K562 (cell line): Measurements from ENCODE around the gene NRG2. TPM values are rescaled to one million over a fixed set of nuclear protein-coding genes. Genes with fewer than 3 reads are reported as not detected.

Experiments
- ATAC-seq: fragments of 200-7000 bp; cut with Tn5 transposase; 3 replicates; pipeline ENCODE4 v1.9.1; 2020; ENCODE audit warnings: moderate library complexity
- BruUV-seq: library from RNA; stranded (reverse); fragments of 400-500 nt; replicated peaks from 2 replicates; lab custom pipeline; 2021; lab: Mats Ljungman, UMichigan
- CTCF ChIA-PET: fragments of 300-600 bp; formaldehyde crosslinking; extraction: SDS; loops from one replicate; lab custom pipeline; 2021; ENCODE audit warnings: low intra/inter-chr PET ratio; lab: Yijun Ruan, JAX
- POLR2A ChIA-PET: fragments of 300-600, 350-650 bp; sonication (Branson Sonifier 250); formaldehyde crosslinking; extraction: SDS; loops from one replicate; lab custom pipeline; 2021; ENCODE audit warnings: antibody characterized with exemption, inconsistent platforms; lab: Yijun Ruan, JAX
- DNase-seq, 4 experiments: peaks; one replicate each; pipeline versions ENCODE4 v3.0.0 to v3.0.0-alpha.2; 2011 to 2018; ENCODE audit warnings: low spot score in 3 of 4, mixed read lengths in 3 of 4; ENCODE audit errors: extremely low read depth in 1 of 4
- FAIRE-seq: peaks from 2 replicates; lab custom pipeline; 2011; peaks lifted over from hg19 to GRCh38; lab: Jason Lieb, UNC
- H2AFZ ChIP-seq: 2 replicates; pipeline ENCODE4 v1.6.0; 2011; ENCODE audit warnings: low read depth, low read length, control low read depth, inconsistent platforms
- H3K27ac ChIP-seq: fragments of 200-600 bp; 3 replicates; pipeline ENCODE4 v1.8.0; 2011; ENCODE audit warnings: low read depth, mild to moderate bottlenecking, control low read depth, inconsistent platforms, low read length, moderate library complexity, mixed read lengths; ENCODE audit errors: extremely low read depth
- H3K27me3 ChIP-seq, 2 experiments: fragments of 300-600 bp in 1 of 2; 2 replicates in 1 of 2; 3 replicates in 1 of 2; pipeline versions ENCODE4 v1.6.0 to v1.8.0; 2011; ENCODE audit warnings: inconsistent platforms in 2 of 2, low read length in 2 of 2, mild to moderate bottlenecking in 1 of 2, mixed read lengths in 1 of 2, moderate library complexity in 1 of 2; ENCODE audit not compliant: control insufficient read depth in 2 of 2, insufficient read depth in 2 of 2
- H3K36me3 ChIP-seq: fragments of 300-600 bp; 3 replicates; pipeline ENCODE4 v1.8.0; 2011; ENCODE audit warnings: mild to moderate bottlenecking, low read length, inconsistent platforms; ENCODE audit not compliant: control insufficient read depth, insufficient read depth
- H3K4me1 ChIP-seq, 2 experiments: fragments of 200-600 bp in 1 of 2; replicated peaks in 1 of 2; 2 replicates in 1 of 2; 3 replicates in 1 of 2; pipeline versions ENCODE4 v1.5.1 to v1.8.0; 2011; ENCODE audit warnings: inconsistent platforms in 2 of 2, low read length in 2 of 2, mild to moderate bottlenecking in 1 of 2, mixed read lengths in 1 of 2, moderate library complexity in 1 of 2; ENCODE audit not compliant: control insufficient read depth in 2 of 2, insufficient read depth in 2 of 2
- H3K4me2 ChIP-seq: 2 replicates; pipeline ENCODE4 v1.6.1; 2011; ENCODE audit warnings: low read length, control low read depth, inconsistent platforms, mixed read lengths; ENCODE audit not compliant: insufficient read depth
- H3K4me3 ChIP-seq: fragments of 200-600 bp; sonication (generic), shearing (Covaris generic); 2 replicates; pipeline ENCODE4 v1.5.1; 2016; ENCODE audit warnings: control low read depth, inconsistent platforms
- H3K79me2 ChIP-seq: fragments of 200-600 bp; 3 replicates; pipeline ENCODE4 v1.8.0; 2011; ENCODE audit warnings: low read length, inconsistent platforms; ENCODE audit not compliant: control insufficient read depth, insufficient read depth
- H3K9ac ChIP-seq, 2 experiments: 2 replicates each; pipeline versions ENCODE4 v1.6.0 to v1.6.1; 2011; ENCODE audit warnings: low read depth in 2 of 2, low read length in 2 of 2, control low read depth in 1 of 2, inconsistent platforms in 1 of 2, mild to moderate bottlenecking in 1 of 2, mixed read lengths in 1 of 2; ENCODE audit not compliant: insufficient read depth in 1 of 2
- H3K9me1 ChIP-seq: one replicate; pipeline ENCODE4 v1.6.0; 2011; ENCODE audit warnings: inconsistent platforms, mild to moderate bottlenecking, low read length, moderate library complexity; ENCODE audit not compliant: control insufficient read depth, insufficient read depth
- H3K9me3 ChIP-seq: replicated peaks from 2 replicates; pipeline ENCODE4 v1.5.1; 2011; ENCODE audit warnings: low read depth, low read length, inconsistent platforms; ENCODE audit not compliant: control insufficient read depth, insufficient read depth
- H4K20me1 ChIP-seq: replicated peaks from 2 replicates; pipeline ENCODE4 v1.6.1; 2011; ENCODE audit warnings: low read length, inconsistent platforms, mixed read lengths; ENCODE audit not compliant: control insufficient read depth, insufficient read depth
- BRF1 ChIP-seq: IDR thresholded peaks from 3 replicates; pipeline ENCODE4 v1.6.1; 2011; ENCODE audit warnings: borderline replicate concordance, mild to moderate bottlenecking; ENCODE audit not compliant: insufficient read length; ENCODE audit errors: extremely low read depth
- NFIC ChIP-seq: fragments of 450-650 bp; IDR thresholded peaks from 2 replicates; pipeline ENCODE4 v1.6.1; 2017; ENCODE audit warnings: mild to moderate bottlenecking, inconsistent platforms
- ZNF449 ChIP-seq: fragments of 250-450 bp; sonication (Bioruptor Pico); IDR thresholded peaks from 2 replicates; pipeline ENCODE4 v1.8.0; 2022; ENCODE audit warnings: moderate library complexity, mild to moderate bottlenecking, inconsistent platforms
- WGBS: fragments of 100-300 bp; shearing (Covaris generic); methylation state at CpG from one replicate; pipeline ENCODE4 v1.1.6; 2016; ENCODE audit warnings: low coverage, mixed read lengths; ENCODE audit not compliant: insufficient coverage; ENCODE audit errors: missing lambda C conversion rate; 5-methylcytosine and 5-hydroxymethylcytosine counted together
- in situ Hi-C: fragments of 300-500 bp; cut with MboI; formaldehyde crosslinking; loops from 4 replicates; pipeline ENCODE4 v1.15.0; 2018; ENCODE audit warnings: inconsistent platforms, mixed read lengths
- intact Hi-C: fragments of 100-400 bp; cut with micrococcal nuclease; formaldehyde crosslinking; loops from 2 replicates; pipeline ENCODE4 v1.14.2; 2022
- polyA plus RNA-seq, 8 experiments: library from polyadenylated mRNA; depleted of rRNA in 4 of 8; stranded (reverse) in 5 of 8; unstranded in 3 of 8; fragments of >200 nt; fragmentation: Nextera tagmentation in 2 of 8; fragmentation: Illumina TruSeq in 1 of 8; extraction: Ambion mirVana in 2 of 8; extraction: Trizol in 1 of 8; gene quantifications; 2 replicates each; pipeline versions ENCODE4 v1.2.1 to v1.2.3, GENCODE V29; 2011 to 2014; ENCODE audit warnings: inconsistent platforms in 1 of 8, missing spikeins in 1 of 8
- total RNA-seq, 7 experiments: library from RNA; depleted of rRNA in 6 of 7; stranded (reverse); fragments of >200 nt in 6 of 7; fragmentation: Illumina TruSeq in 2 of 7; extraction: Trizol in 2 of 7; gene quantifications; 2 replicates each; pipeline versions ENCODE4 v1.2.1 to v1.2.3, GENCODE V29; 2011 to 2021; ENCODE audit warnings: low replicate concordance in 1 of 7

NRG2 gene
- total and polyA plus RNA-seq, 9 of the 15 experiments (the other 6 are each of a cell fraction or from before 2014, with no cell fraction given), result not detected

GRCh38 chr5:139797856-139798510 lies 245.1 kb downstream of the NRG2 start:
- H3K36me3 ChIP-seq, result no peaks in the 10 kb centered on the region
- BruUV-seq, result no TSS peak
- peaks cover 0 to 16% of the 10 kb centered on the region in 2 experiments; a peak in 2 of 5 replicates for H3K4me1 ChIP-seq
- FAIRE-seq (no peak), DNase-seq (no peak), ATAC-seq (no peak)
- intact Hi-C loops, result no loop called here
- H3K9me1 ChIP-seq, result peaks cover 2% of the 10 kb centered on the region
- no peak overlapping the region for H3K27ac ChIP-seq
- CTCF ChIA-PET, result no interaction called here
- no peak overlapping the region for H2AFZ ChIP-seq
- H4K20me1 ChIP-seq, result peaks cover 15% of the 10 kb centered on the region; the same call in 1 of the 2 replicates
- H3K79me2 ChIP-seq, result no peaks in the 10 kb centered on the region
- H3K9ac ChIP-seq, result no peak overlapping the region
- no peaks in the 10 kb centered on the region for H3K9me3 ChIP-seq
- POLR2A ChIA-PET, result interaction anchor here (0.6 to 1.1 kb wide), 2 partner anchors 9 to 171 kb away, joined by 5 to 6 read pairs; no protein-coding TSS in a partner anchor
- TF ChIP-seq NFIC, result 0 out of 2 replicates have a peak, but pooled peaks have one; percentile 40
- TF ChIP-seq ZNF449 (CRISPR knock-in tag), result no peak
- no peak for TF ChIP-seq BRF1
- TF ChIP-seq, all 486 proteins: peak for 1
- in situ Hi-C loops, result no loop called here
- H3K4me2 ChIP-seq, result no peak overlapping the region
- peaks cover 26 to 80% of the 10 kb centered on the region in 2 experiments; a peak in 4 of 5 replicates for H3K27me3 ChIP-seq
- WGBS, result 0% methylated on average over 9 of the region's 9 CpGs
- no peak overlapping the region for H3K4me3 ChIP-seq
